ENCODE measurements around the gene ATE1. TPM values are rescaled to one million over a fixed set of nuclear protein-coding genes. Genes with fewer than 3 reads are reported as not detected.
"Not testable (repeated sequence)": the region's sequence is repeated elsewhere in the genome, so short reads cannot be mapped to it uniquely, and the experiment has no call there.

Gene ATE1
- total RNA-seq, 1 experiment from 2014 or later: 27.8 TPM

- DNase-seq: no peak
- Histone ChIP-seq H3K4me3 (no peak overlapping the region), H3K36me3 (0 out of 2 replicates have a peak, but pooled peaks cover 2% of the 10 kb centered on the region), H3K4me1 (peaks cover 13% of the 10 kb centered on the region), H3K27me3 (no peaks in the 10 kb centered on the region), H3K9me3 (replicated peaks) (no peaks in the 10 kb centered on the region), H3K27ac (no peak overlapping the region)
Observed at GRCh38 chr10:121788115-121788514, 139.7 kb downstream of the ATE1 start.

GRCh38 chr10:121787169-121787568 is 140.7 kb downstream of the ATE1 start:
- Histone ChIP-seq H3K27me3 (no peaks in the 10 kb centered on the region), H3K36me3 (0 out of 2 replicates have a peak, but pooled peaks cover 2% of the 10 kb centered on the region), H3K4me3 (no peak overlapping the region), H3K27ac (no peak overlapping the region), H3K9me3 (replicated peaks) (no peaks in the 10 kb centered on the region), H3K4me1 (peaks cover 14% of the 10 kb centered on the region)
- no peak for DNase-seq

- DNase-seq: no peak
- H3K36me3 ChIP-seq: 0 out of 2 replicates have a peak, but pooled peaks cover 2% of the 10 kb centered on the region
- no peaks in the 10 kb centered on the region for H3K9me3 ChIP-seq (replicated peaks)
- no peak overlapping the region for H3K4me3 ChIP-seq
- H3K4me1 ChIP-seq: peaks cover 16% of the 10 kb centered on the region
- H3K27ac ChIP-seq: no peak overlapping the region
- no peaks in the 10 kb centered on the region for H3K27me3 ChIP-seq
Observed at GRCh38 chr10:121783782-121784372, 144.0 kb downstream of the ATE1 start.

- no peak for DNase-seq
- H3K27ac ChIP-seq: no peak overlapping the region
- no peaks in the 10 kb centered on the region for H3K9me3 ChIP-seq (replicated peaks)
- 0 out of 2 replicates have a peak, but pooled peaks cover 2% of the 10 kb centered on the region for H3K36me3 ChIP-seq
- no peaks in the 10 kb centered on the region for H3K27me3 ChIP-seq
- peaks cover 5% of the 10 kb centered on the region for H3K4me1 ChIP-seq
- H3K4me3 ChIP-seq: no peak overlapping the region
Observed at GRCh38 chr10:121781101-121781500, 146.7 kb downstream of the ATE1 start.

- Histone ChIP-seq H3K27ac (no peak overlapping the region), H3K27me3 (no peaks in the 10 kb centered on the region), H3K9me3 (replicated peaks) (no peaks in the 10 kb centered on the region), H3K4me1 (no peaks in the 10 kb centered on the region), H3K4me3 (no peak overlapping the region), H3K36me3 (no peaks in the 10 kb centered on the region)
- no peak for DNase-seq
Observed at GRCh38 chr10:121774813-121775212, 153.0 kb downstream of the ATE1 start.

- DNase-seq: no peak
- no peak overlapping the region for H3K4me3 ChIP-seq
- H3K36me3 ChIP-seq: no peaks in the 10 kb centered on the region
- no peaks in the 10 kb centered on the region for H3K9me3 ChIP-seq (replicated peaks)
- H3K27me3 ChIP-seq: no peaks in the 10 kb centered on the region
- H3K27ac ChIP-seq: no peak overlapping the region
- H3K4me1 ChIP-seq: no peaks in the 10 kb centered on the region
Observed at GRCh38 chr10:121774404-121774803, 153.4 kb downstream of the ATE1 start.

GRCh38 chr10:121772884-121773283 is 154.9 kb downstream of the ATE1 start:
- 0 out of 2 replicates have a peak, but pooled peaks cover 2% of the 10 kb centered on the region for H3K9me3 ChIP-seq (replicated peaks)
- H3K4me3 ChIP-seq: no peak overlapping the region
- H3K27ac ChIP-seq: no peak overlapping the region
- no peak for DNase-seq
- no peaks in the 10 kb centered on the region for H3K4me1 ChIP-seq
- no peaks in the 10 kb centered on the region for H3K27me3 ChIP-seq
- no peaks in the 10 kb centered on the region for H3K36me3 ChIP-seq

GRCh38 chr10:121772406-121772805 is 155.4 kb downstream of the ATE1 start:
- Histone ChIP-seq H3K9me3 (replicated peaks) (0 out of 2 replicates have a peak, but pooled peaks cover 3% of the 10 kb centered on the region), H3K27me3 (no peaks in the 10 kb centered on the region), H3K27ac (no peak overlapping the region)

GRCh38 chr10:121771966-121772365 is 155.9 kb downstream of the ATE1 start:
- no peak overlapping the region for H3K4me3 ChIP-seq
- no peaks in the 10 kb centered on the region for H3K4me1 ChIP-seq
- H3K9me3 ChIP-seq (replicated peaks): peaks cover 5% of the 10 kb centered on the region
- no peaks in the 10 kb centered on the region for H3K36me3 ChIP-seq
- H3K27ac ChIP-seq: no peak overlapping the region
- no peak for DNase-seq
- H3K27me3 ChIP-seq: no peaks in the 10 kb centered on the region

More at GRCh38 chr10:121772406-121772805, 155.4 kb downstream of the ATE1 start:
- Histone ChIP-seq H3K4me1 (no peaks in the 10 kb centered on the region), H3K36me3 (no peaks in the 10 kb centered on the region), H3K4me3 (no peak overlapping the region)
- DNase-seq: no peak

GRCh38 chr10:121766426-121766825 is 161.4 kb downstream of the ATE1 start:
- no peaks in the 10 kb centered on the region for H3K4me1 ChIP-seq
- peaks cover 9% of the 10 kb centered on the region for H3K9me3 ChIP-seq (replicated peaks)
- H3K27ac ChIP-seq: no peak overlapping the region
- H3K36me3 ChIP-seq: 0 out of 2 replicates have a peak, but pooled peaks cover 2% of the 10 kb centered on the region
- H3K27me3 ChIP-seq: no peaks in the 10 kb centered on the region
- no peak for DNase-seq
- no peak overlapping the region for H3K4me3 ChIP-seq

GRCh38 chr10:121765204-121765603 is 162.6 kb downstream of the ATE1 start:
- 0 out of 2 replicates have a peak, but pooled peaks cover 4% of the 10 kb centered on the region for H3K36me3 ChIP-seq
- no peaks in the 10 kb centered on the region for H3K4me1 ChIP-seq
- no peak overlapping the region for H3K4me3 ChIP-seq
- H3K27ac ChIP-seq: no peak overlapping the region
- no peak for DNase-seq
- H3K9me3 ChIP-seq (replicated peaks): peaks cover 11% of the 10 kb centered on the region
- H3K27me3 ChIP-seq: no peaks in the 10 kb centered on the region

GRCh38 chr10:121764233-121764942 is 163.4 kb downstream of the ATE1 start:
- Histone ChIP-seq H3K36me3 (0 out of 2 replicates have a peak, but pooled peaks cover 5% of the 10 kb centered on the region), H3K9me3 (replicated peaks) (peaks cover 16% of the 10 kb centered on the region), H3K4me3 (no peak overlapping the region), H3K4me1 (no peaks in the 10 kb centered on the region), H3K27me3 (no peaks in the 10 kb centered on the region), H3K27ac (no peak overlapping the region)
- DNase-seq: no peak

GRCh38 chr10:121757241-121757640 is 170.6 kb downstream of the ATE1 start:
- H3K4me1 ChIP-seq, H3K27me3 ChIP-seq, H3K4me3 ChIP-seq, DNase-seq, H3K36me3 ChIP-seq, H3K27ac ChIP-seq: not testable (repeated sequence)
- H3K9me3 ChIP-seq (replicated peaks): peaks cover 22% of the 10 kb centered on the region

GRCh38 chr10:121755496-121755895 is 172.3 kb downstream of the ATE1 start:
- DNase-seq, H3K27me3 ChIP-seq, H3K27ac ChIP-seq, H3K4me3 ChIP-seq, H3K4me1 ChIP-seq, H3K36me3 ChIP-seq: not testable (repeated sequence)
- H3K9me3 ChIP-seq (replicated peaks): peaks cover 22% of the 10 kb centered on the region

GRCh38 chr10:121754666-121755065 is 173.2 kb downstream of the ATE1 start:
- Histone ChIP-seq H3K27me3 (no peaks in the 10 kb centered on the region), H3K4me1 (no peaks in the 10 kb centered on the region), H3K9me3 (replicated peaks) (peaks cover 14% of the 10 kb centered on the region), H3K4me3 (no peak overlapping the region), H3K36me3 (no peaks in the 10 kb centered on the region; the same call in 1 of the 2 replicates), H3K27ac (no peak overlapping the region)
- no peak for DNase-seq

Data from SJCRH30 (cell line).